ENCODE measurements around the gene DUSP18. TPM values are rescaled to one million over a fixed set of nuclear protein-coding genes. Genes with fewer than 3 reads are reported as not detected.

DUSP18 gene
- total RNA-seq, 2 donors from 2014 or later: 4.1 TPM

DNA sequence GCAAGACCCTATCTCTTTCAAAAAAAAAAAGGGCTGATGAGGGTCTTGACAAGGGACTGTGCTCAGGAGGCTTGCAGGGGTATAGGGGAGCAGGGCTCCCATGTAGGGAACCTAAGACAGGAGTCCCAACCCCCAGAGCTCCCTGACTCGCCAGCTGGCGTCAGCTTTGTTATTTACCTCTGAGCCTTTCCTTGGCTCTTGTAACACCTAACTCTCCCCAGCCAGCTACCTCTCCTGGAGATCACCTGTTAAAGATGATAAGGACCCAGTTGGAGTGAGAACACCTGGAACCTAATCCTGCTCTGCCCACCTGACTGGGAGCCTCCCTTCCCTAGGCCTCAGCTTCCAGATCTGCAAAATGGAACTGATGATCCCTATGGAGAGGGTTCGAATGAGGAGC, 18.9 kb downstream of the DUSP18 start:
- ATAC-seq (ENCODE audit: insufficient number of reproducible peaks, low FRiP score, low read depth) (no peak), DNase-seq (ENCODE audit: low spot score) (no peak)
- Histone ChIP-seq H3K27me3 (replicated peaks; ENCODE audit: insufficient read depth) (no peaks in the 10 kb centered on the region), H3K36me3 (no peaks in the 10 kb centered on the region), H3K9me3 (no peaks in the 10 kb centered on the region), H3K4me3 (no peak overlapping the region), H3K4me1 (ENCODE audit: control insufficient read depth in 1 of 2, low read depth in 2 of 2) (no peaks in the 10 kb centered on the region), H3K27ac (no peak overlapping the region)
- TF ChIP-seq CTCF (IDR thresholded peaks at IDR 0.05): no peak

- no peaks in the 10 kb centered on the region for H3K4me1 ChIP-seq (ENCODE audit: control insufficient read depth in 1 of 2, low read depth in 2 of 2)
- H3K27me3 ChIP-seq (replicated peaks; ENCODE audit: insufficient read depth): no peaks in the 10 kb centered on the region
- no peaks in the 10 kb centered on the region for H3K9me3 ChIP-seq
- no peak overlapping the region for H3K27ac ChIP-seq
- ATAC-seq (ENCODE audit: insufficient number of reproducible peaks, low FRiP score, low read depth) (no peak), DNase-seq (ENCODE audit: low spot score) (no peak)
- H3K36me3 ChIP-seq: no peaks in the 10 kb centered on the region
- no peak overlapping the region for H3K4me3 ChIP-seq
- TF ChIP-seq CTCF (IDR thresholded peaks at IDR 0.05): no peak
These were observed 20.1 kb downstream of the DUSP18 start for GRCh38 chr22:30647536-30647935.

DNA sequence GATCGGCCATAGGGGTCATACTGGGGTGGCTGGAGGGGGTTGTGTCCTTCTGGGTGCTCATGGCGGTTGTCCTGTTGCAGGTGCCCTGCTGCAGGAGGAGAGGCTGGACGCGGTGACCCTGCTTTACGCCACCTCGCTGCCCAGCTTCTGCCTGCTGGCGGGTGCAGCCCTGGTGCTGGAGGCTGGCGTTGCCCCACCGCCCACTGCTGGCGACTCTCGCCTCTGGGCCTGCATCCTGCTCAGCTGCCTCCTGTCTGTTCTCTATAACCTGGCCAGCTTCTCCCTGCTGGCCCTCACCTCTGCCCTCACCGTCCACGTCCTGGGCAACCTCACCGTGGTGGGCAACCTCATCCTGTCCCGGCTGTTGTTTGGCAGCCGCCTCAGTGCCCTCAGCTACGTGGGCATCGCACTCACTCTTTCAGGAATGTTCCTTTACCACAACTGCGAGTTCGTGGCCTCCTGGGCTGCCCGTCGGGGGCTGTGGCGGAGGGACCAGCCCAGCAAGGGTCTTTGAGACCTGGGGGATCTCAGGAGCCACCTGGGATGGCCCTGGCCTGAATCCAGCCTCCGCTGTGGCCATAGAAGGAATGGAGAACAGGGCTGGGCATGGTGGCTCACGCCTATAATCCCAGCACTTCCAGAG, 21.0 kb downstream of the DUSP18 start:
- Histone ChIP-seq H3K4me1 (ENCODE audit: control insufficient read depth in 1 of 2, low read depth in 2 of 2) (no peaks in the 10 kb centered on the region), H3K36me3 (no peaks in the 10 kb centered on the region), H3K4me3 (no peak overlapping the region), H3K27me3 (replicated peaks; ENCODE audit: insufficient read depth) (no peaks in the 10 kb centered on the region), H3K27ac (no peak overlapping the region), H3K9me3 (no peaks in the 10 kb centered on the region)
- ATAC-seq (ENCODE audit: insufficient number of reproducible peaks, low FRiP score, low read depth) (no peak), DNase-seq (ENCODE audit: low spot score) (no peak)
- no peak for TF ChIP-seq CTCF (IDR thresholded peaks at IDR 0.05)

- no peak for TF ChIP-seq CTCF (IDR thresholded peaks at IDR 0.05)
- H3K4me3 ChIP-seq: no peak overlapping the region
- no peaks in the 10 kb centered on the region for H3K36me3 ChIP-seq
- H3K4me1 ChIP-seq (ENCODE audit: control insufficient read depth in 1 of 2, low read depth in 2 of 2): no peaks in the 10 kb centered on the region
- no peak for DNase-seq (ENCODE audit: low spot score)
- ATAC-seq (ENCODE audit: insufficient number of reproducible peaks, low FRiP score, low read depth): no peak
- no peak overlapping the region for H3K27ac ChIP-seq
- H3K27me3 ChIP-seq (replicated peaks; ENCODE audit: insufficient read depth): no peaks in the 10 kb centered on the region
- H3K9me3 ChIP-seq: no peaks in the 10 kb centered on the region
These were observed 24.4 kb downstream of the DUSP18 start for GRCh38 chr22:30643055-30643875.

DNA sequence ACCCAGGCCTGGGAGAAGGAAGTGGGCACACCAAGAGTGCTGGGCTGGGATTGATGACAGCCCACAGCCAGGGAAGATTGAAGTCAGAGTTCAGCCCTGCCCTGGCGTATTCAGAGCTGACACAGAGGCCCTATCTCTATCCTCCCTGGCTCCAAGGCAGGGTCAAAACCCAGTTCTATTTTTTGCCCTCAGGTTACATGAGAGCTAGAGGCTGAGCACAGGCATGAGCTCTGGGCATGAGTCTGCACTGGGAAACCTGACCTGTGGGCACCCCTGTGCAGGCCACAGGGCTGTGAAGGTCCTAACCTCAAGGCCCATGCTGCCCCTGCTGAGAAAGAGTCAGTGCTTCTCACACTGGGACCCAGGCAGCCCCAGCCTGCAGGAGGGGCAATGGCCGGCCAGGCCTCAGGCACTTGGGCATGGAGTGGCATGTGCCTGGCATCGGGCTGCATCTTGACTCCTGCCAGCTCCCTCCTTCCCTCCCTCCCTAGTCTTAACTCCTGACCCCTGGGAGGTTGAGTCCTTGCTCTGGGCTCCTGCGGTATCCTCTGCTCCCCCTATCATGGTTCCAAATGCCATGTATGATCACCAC, 26.7 kb downstream of the DUSP18 start:
- Histone ChIP-seq H3K4me3 (no peak overlapping the region), H3K4me1 (ENCODE audit: control insufficient read depth in 1 of 2, low read depth in 2 of 2) (peaks cover 17 to 20% of the 10 kb centered on the region in 2 donors), H3K27ac (no peak overlapping the region), H3K27me3 (replicated peaks; ENCODE audit: insufficient read depth) (no peaks in the 10 kb centered on the region), H3K36me3 (no peaks in the 10 kb centered on the region), H3K9me3 (no peaks in the 10 kb centered on the region)
- DNase-seq (ENCODE audit: low spot score) (no peak), ATAC-seq (ENCODE audit: insufficient number of reproducible peaks, low FRiP score, low read depth) (no peak)
- TF ChIP-seq CTCF (IDR thresholded peaks at IDR 0.05): no peak
